NCI-H2227 treated with DMSO at 0.1 percent for 48 hours (cell line): ENCODE results near the gene ZFP37.
"Not testable (repeated sequence)": the region's sequence is repeated elsewhere in the genome, so short reads cannot be mapped to it uniquely, and the experiment has no call there.

Experiments used
- DNase-seq: peaks from one replicate; lab custom pipeline; 2025; lab: John Stamatoyannopoulos, UW

Gene ZFP37

GRCh38 chr9:113056191-113057106, at the start of gene ZFP37:
Gene ZFP37 (minus strand): TSS chr9:113056724. CDS start chr9:113056688, 36 bp downstream.
- peak; percentile 90 for DNase-seq

GRCh38 chr9:113105345-113105744, 48.8 kb upstream of the ZFP37 start:
- DNase-seq: not testable (repeated sequence)

- no peak for DNase-seq
Measured at GRCh38 chr9:113095561-113095960, 39.0 kb upstream of the ZFP37 start.

- DNase-seq: not testable (repeated sequence)
Measured at GRCh38 chr9:113089924-113090323, 33.4 kb upstream of the ZFP37 start.

- DNase-seq: not testable (repeated sequence)
Measured at GRCh38 chr9:113089143-113089505, 32.6 kb upstream of the ZFP37 start.

GRCh38 chr9:113088456-113089142, 32.1 kb upstream of the ZFP37 start:
- not testable (repeated sequence) for DNase-seq

GRCh38 chr9:113062932-113063310, 6.4 kb upstream of the ZFP37 start:
- not testable (repeated sequence) for DNase-seq

- DNase-seq: not testable (repeated sequence)
Measured at GRCh38 chr9:113062256-113062931, 5.9 kb upstream of the ZFP37 start.

- DNase-seq: not testable (repeated sequence)
Measured at GRCh38 chr9:113061072-113061850, 4.7 kb upstream of the ZFP37 start.

- not testable (repeated sequence) for DNase-seq
Measured at GRCh38 chr9:113059581-113060284, 3.2 kb upstream of the ZFP37 start.

GRCh38 chr9:113057193-113057592, 669 bp upstream of the ZFP37 start:
- no peak for DNase-seq

- no peak for DNase-seq
Measured at GRCh38 chr9:113042884-113043657, 13.5 kb downstream of the ZFP37 start.

GRCh38 chr9:113026200-113026599, 30.3 kb downstream of the ZFP37 start:
- no peak for DNase-seq

GRCh38 chr9:113018247-113018646, 38.3 kb downstream of the ZFP37 start:
- DNase-seq: no peak

GRCh38 chr9:113012492-113012891, 44.0 kb downstream of the ZFP37 start:
- no peak for DNase-seq

- peak; percentile 65 for DNase-seq
Measured at GRCh38 chr9:113011911-113012381, 44.6 kb downstream of the ZFP37 start, which contains the start of gene ZNF883. Gene ZNF883 (minus strand): TSS chr9:113012192.

- no peak for DNase-seq
Measured at GRCh38 chr9:113005777-113006176, 50.7 kb downstream of the ZFP37 start.

- DNase-seq: no peak
Measured at GRCh38 chr9:112997236-112997941, 59.1 kb downstream of the ZFP37 start.
